Putamen (tissue), 1 donor: ENCODE results near the gene ARHGEF1.

Experiments
- DNase-seq: peaks from one replicate; pipeline ENCODE4 v3.0.0-alpha.2; 2016; ENCODE audit warnings: low spot score

The ARHGEF1 gene, protein sequence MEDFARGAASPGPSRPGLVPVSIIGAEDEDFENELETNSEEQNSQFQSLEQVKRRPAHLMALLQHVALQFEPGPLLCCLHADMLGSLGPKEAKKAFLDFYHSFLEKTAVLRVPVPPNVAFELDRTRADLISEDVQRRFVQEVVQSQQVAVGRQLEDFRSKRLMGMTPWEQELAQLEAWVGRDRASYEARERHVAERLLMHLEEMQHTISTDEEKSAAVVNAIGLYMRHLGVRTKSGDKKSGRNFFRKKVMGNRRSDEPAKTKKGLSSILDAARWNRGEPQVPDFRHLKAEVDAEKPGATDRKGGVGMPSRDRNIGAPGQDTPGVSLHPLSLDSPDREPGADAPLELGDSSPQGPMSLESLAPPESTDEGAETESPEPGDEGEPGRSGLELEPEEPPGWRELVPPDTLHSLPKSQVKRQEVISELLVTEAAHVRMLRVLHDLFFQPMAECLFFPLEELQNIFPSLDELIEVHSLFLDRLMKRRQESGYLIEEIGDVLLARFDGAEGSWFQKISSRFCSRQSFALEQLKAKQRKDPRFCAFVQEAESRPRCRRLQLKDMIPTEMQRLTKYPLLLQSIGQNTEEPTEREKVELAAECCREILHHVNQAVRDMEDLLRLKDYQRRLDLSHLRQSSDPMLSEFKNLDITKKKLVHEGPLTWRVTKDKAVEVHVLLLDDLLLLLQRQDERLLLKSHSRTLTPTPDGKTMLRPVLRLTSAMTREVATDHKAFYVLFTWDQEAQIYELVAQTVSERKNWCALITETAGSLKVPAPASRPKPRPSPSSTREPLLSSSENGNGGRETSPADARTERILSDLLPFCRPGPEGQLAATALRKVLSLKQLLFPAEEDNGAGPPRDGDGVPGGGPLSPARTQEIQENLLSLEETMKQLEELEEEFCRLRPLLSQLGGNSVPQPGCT

DNA sequence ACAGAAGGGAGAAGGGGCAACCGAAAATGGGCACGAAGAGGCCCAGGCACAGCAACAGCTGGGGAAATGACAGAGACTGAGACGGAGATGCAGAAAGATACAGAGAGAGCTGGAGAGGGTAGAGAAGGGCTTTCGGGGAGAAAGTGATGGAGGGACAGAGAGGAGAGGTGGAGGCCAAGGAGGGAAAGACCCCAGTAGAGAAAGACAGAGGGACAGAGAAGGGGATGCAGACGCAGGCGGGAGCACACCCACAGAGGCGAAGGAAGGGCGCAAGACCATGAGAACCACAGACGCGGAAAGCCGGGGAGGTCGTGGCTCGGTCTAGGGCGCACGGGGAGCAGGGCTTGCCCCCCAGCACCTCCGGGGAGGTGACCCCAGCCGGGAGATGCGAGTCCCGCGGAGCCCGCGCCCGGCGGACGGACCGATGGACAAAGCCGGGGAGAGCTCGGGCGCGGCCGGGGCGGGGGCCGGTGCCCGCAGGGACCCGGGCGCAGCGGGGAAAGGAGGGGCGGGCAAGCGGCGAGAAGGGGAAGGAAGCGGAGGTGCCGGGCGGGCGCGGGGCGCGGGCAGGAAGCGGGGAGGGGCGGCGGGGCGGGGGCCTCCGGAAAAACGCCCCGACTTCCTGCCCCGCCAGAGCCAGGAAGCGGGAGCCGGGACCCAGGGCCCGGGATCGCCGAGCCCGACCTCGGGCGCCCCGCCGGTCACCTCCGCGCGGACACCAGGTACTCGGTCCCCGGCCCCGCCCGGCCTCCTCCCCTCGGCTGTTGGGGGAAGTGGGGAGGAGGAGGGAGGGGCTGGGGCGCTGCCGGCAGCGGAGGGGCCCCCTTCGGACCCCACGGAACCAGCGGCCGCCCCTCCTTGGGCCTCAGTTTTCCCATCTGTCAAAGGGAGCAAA is at the start of gene ARHGEF1:
ARHGEF1 (plus strand) TSS at position 617 of the 895 bp plus-strand sequence. CDS start 4,899 bp downstream, outside the sequence.
- DNase-seq: no peak

DNA sequence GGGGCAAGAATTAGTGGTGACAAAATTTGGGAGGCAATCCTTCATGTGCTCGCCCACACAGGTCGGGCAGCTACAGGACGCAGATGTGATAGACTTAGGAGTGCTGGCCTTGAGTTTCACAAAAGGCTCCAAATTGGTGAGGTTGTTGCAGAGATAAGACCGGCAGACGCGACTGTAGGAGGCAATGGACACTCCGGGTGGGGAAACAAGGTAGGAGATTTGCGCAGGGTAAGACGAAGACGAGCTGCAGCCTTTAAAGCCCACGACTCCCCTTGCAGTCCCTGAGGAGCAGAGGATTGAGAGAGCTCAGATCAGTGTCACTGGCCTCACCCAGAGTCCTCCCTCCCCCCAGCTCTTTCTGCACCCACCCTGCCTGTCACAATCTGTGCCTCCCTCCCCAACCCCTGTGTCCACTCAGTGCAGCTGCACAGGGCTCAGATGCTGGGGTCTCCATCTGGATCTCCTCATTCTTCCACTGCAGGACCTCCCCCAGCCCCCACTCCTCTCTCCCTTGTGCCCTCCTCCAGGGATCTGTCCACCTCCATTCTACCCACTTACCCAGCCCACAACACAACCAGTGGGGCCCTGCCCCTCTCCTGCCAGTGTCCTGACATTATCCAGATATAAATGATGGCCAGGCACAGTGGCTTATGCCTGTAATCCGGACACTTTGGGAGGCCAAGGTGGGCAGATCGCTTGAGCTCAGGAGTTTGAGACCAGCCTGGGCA is 44.8 kb upstream of the ARHGEF1 start:
- DNase-seq: no peak

GRCh38 chr19:41839211-41839610 is 43.8 kb upstream of the ARHGEF1 start:
- no peak for DNase-seq

GRCh38 chr19:41843371-41843770 is 39.6 kb upstream of the ARHGEF1 start:
- no peak for DNase-seq

- no peak for DNase-seq
These were observed 38.4 kb upstream of the ARHGEF1 start, which contains the start of gene LYPD4 for GRCh38 chr19:41844601-41845000. LYPD4 (minus strand) TSS chr19:41844683; CDS start chr19:41839285, 5,398 bp downstream.

GRCh38 chr19:41845001-41845050 is 38.2 kb upstream of the ARHGEF1 start, which contains the start of gene DMRTC2:
DMRTC2 (plus strand) TSS chr19:41845042; CDS start chr19:41847429, 2,387 bp downstream.
- DNase-seq: no peak

DNA sequence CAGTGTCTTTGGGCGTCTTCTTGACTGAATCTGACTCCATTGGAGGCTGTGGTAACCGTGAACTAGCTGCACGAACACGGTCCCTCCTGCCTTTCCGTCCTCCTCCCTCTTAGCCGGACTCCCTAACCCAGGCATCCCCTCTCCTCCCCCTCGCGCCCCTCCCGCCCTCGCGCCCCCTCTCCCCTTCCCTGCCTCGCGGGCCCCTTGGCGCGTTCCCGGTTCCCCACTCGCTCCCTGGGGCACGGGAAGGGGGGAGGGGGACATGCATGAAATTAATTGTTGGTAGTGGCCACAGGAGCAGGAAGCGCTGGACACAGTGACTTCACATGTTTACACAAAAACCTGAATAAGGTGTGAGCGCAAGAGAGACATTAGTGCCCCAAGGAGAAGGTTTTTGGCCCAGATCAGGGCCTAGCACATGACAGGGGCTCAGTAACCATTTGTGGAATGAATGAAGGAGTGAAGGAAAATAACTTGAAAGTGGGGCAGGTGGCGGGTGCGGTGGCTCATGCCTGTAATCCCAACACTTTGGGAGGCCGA is 37.9 kb upstream of the ARHGEF1 start:
- no peak for DNase-seq

DNA sequence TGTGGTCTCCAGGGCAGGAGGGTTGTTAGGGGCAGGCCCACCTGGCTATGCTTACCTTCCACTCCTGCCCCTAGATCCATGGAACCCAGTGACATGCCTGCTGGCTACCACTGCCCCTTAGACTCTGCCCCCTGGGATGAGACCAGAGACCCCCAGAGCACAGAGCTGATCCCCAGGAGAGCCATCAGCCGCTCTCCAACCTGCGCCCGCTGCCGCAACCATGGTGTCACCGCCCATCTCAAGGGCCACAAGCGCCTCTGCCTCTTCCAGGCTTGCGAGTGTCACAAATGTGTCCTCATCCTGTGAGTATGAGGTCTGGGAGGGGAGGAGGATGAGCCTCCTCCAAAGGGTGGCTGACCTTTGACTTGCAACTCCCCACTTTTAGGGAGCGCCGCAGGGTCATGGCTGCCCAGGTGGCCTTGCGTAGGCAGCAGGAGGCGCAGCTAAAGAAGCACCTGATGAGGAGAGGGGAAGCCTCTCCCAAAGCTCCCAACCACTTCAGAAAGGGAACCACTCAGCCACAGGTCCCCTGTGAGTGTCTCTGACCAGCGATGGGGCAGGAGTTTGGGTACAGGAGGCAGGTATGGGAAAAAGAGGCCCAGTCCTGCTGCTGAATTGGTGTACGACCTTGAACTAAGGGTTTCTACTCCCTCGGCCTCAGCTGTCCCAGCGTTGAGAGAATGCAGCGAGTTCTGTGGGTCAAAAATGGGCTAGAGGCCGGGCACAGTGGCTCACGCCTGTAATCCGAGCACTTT is 35.5 kb upstream of the ARHGEF1 start:
- no peak for DNase-seq

DNA sequence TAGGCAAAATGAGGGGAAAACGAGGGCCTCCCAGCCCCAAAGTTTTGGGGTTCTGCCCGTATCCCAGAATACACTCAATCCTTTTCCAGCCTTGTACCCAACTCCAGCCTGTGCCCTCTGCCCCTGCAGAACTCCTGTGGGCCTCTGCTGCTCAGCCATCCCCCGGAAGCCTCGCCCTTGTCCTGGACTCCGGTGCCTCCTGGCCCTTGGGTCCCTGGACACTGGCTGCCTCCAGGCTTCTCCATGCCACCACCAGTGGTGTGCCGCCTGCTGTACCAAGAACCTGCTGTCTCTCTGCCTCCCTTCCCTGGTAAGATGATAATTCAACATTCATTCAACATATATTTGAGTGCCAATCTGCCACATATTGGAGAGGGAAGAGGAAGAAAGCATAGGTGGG is 34.3 kb upstream of the ARHGEF1 start:
- DNase-seq: no peak

DNA sequence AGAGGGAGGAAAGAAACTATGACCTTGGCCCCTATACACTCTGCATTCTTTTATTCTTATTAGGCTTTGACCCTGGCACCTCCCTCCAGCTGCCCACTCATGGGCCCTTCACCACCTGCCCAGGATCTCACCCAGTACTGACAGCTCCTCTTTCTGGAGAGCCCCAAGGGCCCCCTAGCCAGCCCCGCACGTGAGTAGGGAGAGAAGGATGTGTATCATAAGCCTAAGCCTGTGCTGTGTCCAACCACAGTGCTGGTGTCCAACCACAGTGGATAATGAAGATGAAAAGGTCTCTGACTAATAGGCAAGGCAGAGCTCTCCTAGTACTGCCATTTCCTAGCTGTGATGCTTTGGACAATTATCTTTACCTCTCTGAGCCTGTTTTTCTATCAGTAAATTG is 33.9 kb upstream of the ARHGEF1 start:
- no peak for DNase-seq

DNA sequence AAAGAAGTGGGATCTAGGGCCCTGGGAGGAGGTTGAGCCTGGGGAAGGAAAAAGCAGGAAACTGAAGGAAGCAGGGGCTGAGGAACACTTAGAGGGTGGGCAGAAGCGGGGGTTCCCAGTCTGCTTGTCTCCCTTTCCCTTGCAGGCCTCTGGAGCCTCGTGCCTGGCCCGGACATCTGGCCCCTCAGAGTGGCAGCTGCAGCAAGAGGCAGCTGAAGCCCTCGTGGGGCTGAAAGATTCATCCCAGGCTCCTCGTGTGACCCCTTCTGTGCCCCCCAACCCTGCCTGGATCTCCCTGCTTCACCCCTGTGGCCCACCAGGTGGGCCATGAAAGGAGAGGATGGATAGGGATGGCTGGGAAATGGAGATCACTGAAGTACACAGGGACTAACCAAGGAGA is 32.6 kb upstream of the ARHGEF1 start:
- no peak for DNase-seq

DNA sequence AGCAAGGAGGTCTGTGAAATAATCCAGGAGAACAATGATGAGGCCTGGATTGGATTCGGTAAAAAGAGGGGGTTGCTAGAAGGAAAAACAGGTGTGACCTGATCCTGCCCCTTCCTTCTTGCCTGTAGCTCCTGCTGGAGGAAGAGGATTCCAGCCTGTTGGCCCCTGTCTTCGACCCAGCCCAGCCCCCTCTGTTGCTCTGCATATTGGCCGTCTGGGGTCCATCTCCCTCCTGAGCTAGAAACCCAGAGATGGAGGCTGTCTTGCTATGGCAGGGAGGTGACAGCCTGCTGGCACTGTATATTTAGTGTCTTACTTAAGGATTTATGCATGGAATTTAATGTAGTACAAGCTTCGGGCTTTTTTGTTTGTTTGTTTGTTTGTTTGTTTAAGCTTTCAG is 31.5 kb upstream of the ARHGEF1 start:
- no peak for DNase-seq

DNA sequence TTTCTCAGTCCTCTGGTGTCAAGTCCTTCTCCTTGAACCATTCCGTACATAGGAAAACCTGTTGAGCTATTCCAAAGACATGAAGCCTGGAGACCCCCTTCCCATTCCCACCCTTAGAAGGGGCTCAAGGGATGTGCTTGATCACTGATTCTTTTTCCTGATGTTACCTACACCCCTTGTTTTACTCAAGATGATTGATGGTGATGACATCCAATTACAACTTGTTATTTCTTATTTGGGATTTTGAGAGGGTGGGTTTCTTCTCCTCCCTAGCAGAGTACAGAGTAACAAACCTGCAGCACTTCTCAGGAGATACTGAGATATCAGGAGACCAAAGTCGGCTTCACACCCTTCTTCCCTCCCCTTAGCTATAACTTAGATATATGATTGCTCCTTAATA is 29.6 kb upstream of the ARHGEF1 start:
- DNase-seq: no peak

- DNase-seq: no peak
These were observed 29.2 kb upstream of the ARHGEF1 start for GRCh38 chr19:41853768-41854167.

DNA sequence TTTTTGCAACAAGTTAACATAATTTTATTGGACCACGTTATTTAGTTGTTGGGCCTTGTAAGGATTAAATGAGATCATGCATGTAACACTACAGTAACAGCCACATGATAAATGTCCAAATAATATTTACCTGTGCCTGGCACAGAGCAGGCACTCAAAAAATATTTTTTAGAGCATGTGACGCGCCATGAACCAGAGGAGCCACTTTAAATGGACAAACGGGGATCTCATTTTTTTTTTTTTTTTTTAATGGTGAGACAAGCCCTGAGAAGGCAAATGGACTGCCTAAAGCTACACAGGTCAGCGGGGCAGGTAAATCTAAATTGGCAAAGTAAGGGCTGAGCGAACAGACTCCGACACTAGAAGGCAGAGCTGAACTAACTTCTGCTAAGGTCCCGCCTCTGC is 23.8 kb upstream of the ARHGEF1 start:
- no peak for DNase-seq

- peak; percentile 100 for DNase-seq
These were observed 23.2 kb upstream of the ARHGEF1 start, which contains the start of gene RPS19 for GRCh38 chr19:41859618-41860418. RPS19 (plus strand) TSS chr19:41860255; CDS start chr19:41860775, 520 bp downstream.

DNA sequence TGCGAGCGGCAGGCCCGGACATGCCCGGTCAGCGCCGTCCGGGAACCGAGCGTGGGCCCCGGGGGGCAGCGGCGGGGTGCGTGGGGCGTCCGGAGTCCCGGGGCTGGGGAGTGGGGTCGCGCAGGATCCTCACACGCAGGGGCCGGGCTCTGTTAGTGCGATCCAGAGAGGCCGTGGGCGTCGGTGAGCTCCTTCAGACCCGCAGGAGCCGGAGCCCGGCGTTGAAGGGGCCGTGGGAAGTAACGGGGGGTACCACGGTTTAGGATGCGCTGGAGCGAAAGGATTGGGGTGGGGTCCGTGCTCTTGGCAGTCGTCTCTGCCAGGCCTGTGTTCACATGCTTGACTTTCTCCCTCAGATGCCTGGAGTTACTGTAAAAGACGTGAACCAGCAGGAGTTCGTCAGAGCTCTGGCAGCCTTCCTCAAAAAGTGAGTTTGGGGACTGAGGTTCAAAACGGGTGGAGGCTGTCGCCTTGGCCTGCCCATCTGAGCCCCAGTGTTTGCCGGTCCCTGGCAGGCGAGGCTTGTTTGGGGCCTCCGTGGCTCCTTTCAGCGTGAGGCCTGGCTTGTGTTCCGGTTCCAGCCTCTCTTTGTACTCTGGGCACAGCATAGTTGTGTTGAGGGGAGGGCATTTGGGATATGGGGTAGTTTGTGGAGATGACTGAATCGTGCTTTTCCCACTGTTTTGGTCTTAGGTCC is 22.4 kb upstream of the ARHGEF1 start:
- DNase-seq: no peak

GRCh38 chr19:41861116-41861768 is 21.7 kb upstream of the ARHGEF1 start:
- DNase-seq: no peak

DNA sequence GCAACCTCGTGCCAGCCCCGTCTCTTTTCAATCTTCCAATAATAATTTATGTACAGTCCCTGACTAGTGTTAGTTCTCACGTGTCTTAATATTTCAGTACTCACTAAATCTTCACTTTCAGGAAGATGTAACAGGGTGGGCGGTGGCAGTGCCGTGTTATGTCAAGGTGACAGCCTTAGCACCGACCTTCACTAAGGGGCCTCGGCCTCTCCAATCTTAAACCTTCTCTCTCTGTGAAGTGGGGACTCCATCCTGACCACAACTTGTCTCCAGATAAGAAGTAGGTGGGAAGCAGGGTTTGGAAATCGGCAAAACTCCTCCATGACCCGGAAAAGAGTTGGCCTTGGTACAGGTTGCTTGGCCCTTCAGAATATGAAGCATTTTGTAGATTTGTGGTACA is 21.1 kb upstream of the ARHGEF1 start:
- no peak for DNase-seq
